ENCODE data around the gene HHAT.

DNA sequence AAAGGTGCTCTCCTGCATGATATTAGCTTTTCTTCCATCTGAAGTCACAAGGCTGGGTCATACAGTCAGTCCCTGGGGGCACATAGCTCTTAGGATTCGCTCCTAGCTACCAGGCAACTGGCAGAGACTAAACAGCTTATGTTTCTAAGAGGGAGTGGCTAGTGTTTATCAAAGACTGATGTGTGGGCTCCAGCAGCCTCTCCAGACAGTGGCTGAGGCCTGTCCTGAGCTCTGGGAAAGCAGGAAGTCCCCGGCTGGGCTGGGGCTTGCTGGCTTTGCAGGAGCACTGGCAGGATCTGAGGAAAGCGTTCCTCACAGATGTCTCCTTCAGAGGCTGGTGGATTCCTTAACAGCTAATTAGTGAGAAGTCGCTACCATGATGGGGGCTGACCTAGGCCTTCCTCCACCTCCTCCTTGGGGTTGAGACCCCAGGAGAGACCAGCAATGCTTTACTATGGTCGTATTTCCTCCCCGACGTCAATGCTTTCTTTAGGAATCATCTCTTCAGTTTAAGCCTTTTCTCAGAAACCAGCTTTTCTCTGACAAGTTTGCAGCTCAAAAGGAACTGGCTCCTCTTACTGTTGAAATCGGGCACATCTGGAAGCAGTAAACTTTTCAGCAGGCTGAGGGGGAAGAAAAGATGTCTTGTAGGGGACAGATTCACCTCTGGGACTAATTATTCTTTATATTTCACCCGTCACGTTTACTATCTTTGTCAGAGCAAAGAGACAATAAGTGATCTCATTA lies 33.5 kb upstream of the HHAT start:
- TF ChIP-seq, protein P1, sequence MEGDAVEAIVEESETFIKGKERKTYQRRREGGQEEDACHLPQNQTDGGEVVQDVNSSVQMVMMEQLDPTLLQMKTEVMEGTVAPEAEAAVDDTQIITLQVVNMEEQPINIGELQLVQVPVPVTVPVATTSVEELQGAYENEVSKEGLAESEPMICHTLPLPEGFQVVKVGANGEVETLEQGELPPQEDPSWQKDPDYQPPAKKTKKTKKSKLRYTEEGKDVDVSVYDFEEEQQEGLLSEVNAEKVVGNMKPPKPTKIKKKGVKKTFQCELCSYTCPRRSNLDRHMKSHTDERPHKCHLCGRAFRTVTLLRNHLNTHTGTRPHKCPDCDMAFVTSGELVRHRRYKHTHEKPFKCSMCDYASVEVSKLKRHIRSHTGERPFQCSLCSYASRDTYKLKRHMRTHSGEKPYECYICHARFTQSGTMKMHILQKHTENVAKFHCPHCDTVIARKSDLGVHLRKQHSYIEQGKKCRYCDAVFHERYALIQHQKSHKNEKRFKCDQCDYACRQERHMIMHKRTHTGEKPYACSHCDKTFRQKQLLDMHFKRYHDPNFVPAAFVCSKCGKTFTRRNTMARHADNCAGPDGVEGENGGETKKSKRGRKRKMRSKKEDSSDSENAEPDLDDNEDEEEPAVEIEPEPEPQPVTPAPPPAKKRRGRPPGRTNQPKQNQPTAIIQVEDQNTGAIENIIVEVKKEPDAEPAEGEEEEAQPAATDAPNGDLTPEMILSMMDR (conservative IDR thresholded peaks at IDR 0.05) = no peak
- no peak for TF ChIP-seq ZFX (IDR thresholded peaks at IDR 0.05)
